K562 (cell line): ENCODE data around the gene ARHGAP18. TPM values are rescaled to one million over a fixed set of nuclear protein-coding genes. Genes with fewer than 3 reads are reported as not detected.

Source experiments
- ATAC-seq: fragments of 200-7000 bp; cut with Tn5 transposase; 3 replicates; pipeline ENCODE4 v1.9.1; 2020; ENCODE audit warnings: moderate library complexity
- BruUV-seq: library from RNA; stranded (reverse); fragments of 400-500 nt; replicated peaks from 2 replicates; lab custom pipeline; 2021; lab: Mats Ljungman, UMichigan
- CTCF ChIA-PET: fragments of 300-600 bp; formaldehyde crosslinking; extraction: SDS; loops from one replicate; lab custom pipeline; 2021; ENCODE audit warnings: low intra/inter-chr PET ratio; lab: Yijun Ruan, JAX
- POLR2A ChIA-PET: fragments of 300-600, 350-650 bp; sonication (Branson Sonifier 250); formaldehyde crosslinking; extraction: SDS; loops from one replicate; lab custom pipeline; 2021; ENCODE audit warnings: antibody characterized with exemption, inconsistent platforms; lab: Yijun Ruan, JAX
- DNase-seq, 4 experiments: peaks; one replicate each; pipeline versions ENCODE4 v3.0.0 to v3.0.0-alpha.2; 2011 to 2018; ENCODE audit warnings: low spot score in 3 of 4, mixed read lengths in 3 of 4; ENCODE audit errors: extremely low read depth in 1 of 4
- FAIRE-seq: peaks from 2 replicates; lab custom pipeline; 2011; peaks lifted over from hg19 to GRCh38; lab: Jason Lieb, UNC
- H2AFZ ChIP-seq: 2 replicates; pipeline ENCODE4 v1.6.0; 2011; ENCODE audit warnings: low read depth, low read length, control low read depth, inconsistent platforms
- H3K27ac ChIP-seq: fragments of 200-600 bp; 3 replicates; pipeline ENCODE4 v1.8.0; 2011; ENCODE audit warnings: low read depth, mild to moderate bottlenecking, control low read depth, inconsistent platforms, low read length, moderate library complexity, mixed read lengths; ENCODE audit errors: extremely low read depth
- H3K27me3 ChIP-seq, 2 experiments: fragments of 300-600 bp in 1 of 2; 2 replicates in 1 of 2; 3 replicates in 1 of 2; pipeline versions ENCODE4 v1.6.0 to v1.8.0; 2011; ENCODE audit warnings: inconsistent platforms in 2 of 2, low read length in 2 of 2, mild to moderate bottlenecking in 1 of 2, mixed read lengths in 1 of 2, moderate library complexity in 1 of 2; ENCODE audit not compliant: control insufficient read depth in 2 of 2, insufficient read depth in 2 of 2
- H3K36me3 ChIP-seq: fragments of 300-600 bp; 3 replicates; pipeline ENCODE4 v1.8.0; 2011; ENCODE audit warnings: mild to moderate bottlenecking, low read length, inconsistent platforms; ENCODE audit not compliant: control insufficient read depth, insufficient read depth
- H3K4me1 ChIP-seq, 2 experiments: fragments of 200-600 bp in 1 of 2; replicated peaks in 1 of 2; 2 replicates in 1 of 2; 3 replicates in 1 of 2; pipeline versions ENCODE4 v1.5.1 to v1.8.0; 2011; ENCODE audit warnings: inconsistent platforms in 2 of 2, low read length in 2 of 2, mild to moderate bottlenecking in 1 of 2, mixed read lengths in 1 of 2, moderate library complexity in 1 of 2; ENCODE audit not compliant: control insufficient read depth in 2 of 2, insufficient read depth in 2 of 2
- H3K4me2 ChIP-seq: 2 replicates; pipeline ENCODE4 v1.6.1; 2011; ENCODE audit warnings: low read length, control low read depth, inconsistent platforms, mixed read lengths; ENCODE audit not compliant: insufficient read depth
- H3K4me3 ChIP-seq: fragments of 200-600 bp; sonication (generic), shearing (Covaris generic); 2 replicates; pipeline ENCODE4 v1.5.1; 2016; ENCODE audit warnings: control low read depth, inconsistent platforms
- H3K79me2 ChIP-seq: fragments of 200-600 bp; 3 replicates; pipeline ENCODE4 v1.8.0; 2011; ENCODE audit warnings: low read length, inconsistent platforms; ENCODE audit not compliant: control insufficient read depth, insufficient read depth
- H3K9ac ChIP-seq, 2 experiments: 2 replicates each; pipeline versions ENCODE4 v1.6.0 to v1.6.1; 2011; ENCODE audit warnings: low read depth in 2 of 2, low read length in 2 of 2, control low read depth in 1 of 2, inconsistent platforms in 1 of 2, mild to moderate bottlenecking in 1 of 2, mixed read lengths in 1 of 2; ENCODE audit not compliant: insufficient read depth in 1 of 2
- H3K9me1 ChIP-seq: one replicate; pipeline ENCODE4 v1.6.0; 2011; ENCODE audit warnings: inconsistent platforms, mild to moderate bottlenecking, low read length, moderate library complexity; ENCODE audit not compliant: control insufficient read depth, insufficient read depth
- H3K9me3 ChIP-seq: replicated peaks from 2 replicates; pipeline ENCODE4 v1.5.1; 2011; ENCODE audit warnings: low read depth, low read length, inconsistent platforms; ENCODE audit not compliant: control insufficient read depth, insufficient read depth
- H4K20me1 ChIP-seq: replicated peaks from 2 replicates; pipeline ENCODE4 v1.6.1; 2011; ENCODE audit warnings: low read length, inconsistent platforms, mixed read lengths; ENCODE audit not compliant: control insufficient read depth, insufficient read depth
- ARID1B ChIP-seq: fragments of 450-650 bp; IDR thresholded peaks from 2 replicates; pipeline ENCODE4 v1.6.1; 2016; ENCODE audit warnings: antibody characterized with exemption, mild to moderate bottlenecking, inconsistent platforms
- CHCHD3 ChIP-seq: fragments of 250-450 bp; sonication (Bioruptor Pico); IDR thresholded peaks from 2 replicates; pipeline ENCODE4 v2.1.2; 2022; ENCODE audit warnings: mild to moderate bottlenecking
- E4F1 ChIP-seq: fragments of 250-450 bp; sonication (Bioruptor Pico); IDR thresholded peaks from 2 replicates; pipeline ENCODE4 v1.5.0; 2021; ENCODE audit warnings: mild to moderate bottlenecking, borderline replicate concordance
- ETV1 ChIP-seq: fragments of 450-650 bp; conservative IDR thresholded peaks from 2 replicates; pipeline ENCODE4 v1.6.1; 2016; ENCODE audit warnings: missing genetic modification characterization, control low read depth, low read depth, missing compliant biosample characterization
- HEY1 ChIP-seq: fragments of 250-450 bp; sonication (Bioruptor Pico); IDR thresholded peaks from 2 replicates; pipeline ENCODE4 v1.5.0; 2020; ENCODE audit warnings: mild to moderate bottlenecking, moderate library complexity, borderline replicate concordance
- HNRNPUL1 ChIP-seq: fragments of 200-400 bp; formaldehyde crosslinking; IDR thresholded peaks from 2 replicates; pipeline ENCODE4 v1.6.1; 2017; ENCODE audit warnings: low read length
- POLR2AphosphoS2 ChIP-seq: IDR thresholded peaks from 2 replicates; pipeline ENCODE4 v1.6.1; 2012; ENCODE audit warnings: low read length, improper control_type of control experiment
- SMARCE1 ChIP-seq: fragments of 450-650 bp; IDR thresholded peaks from 2 replicates; pipeline ENCODE4 v1.7.1; 2016; ENCODE audit warnings: mild to moderate bottlenecking
- WGBS: fragments of 100-300 bp; shearing (Covaris generic); methylation state at CpG from one replicate; pipeline ENCODE4 v1.1.6; 2016; ENCODE audit warnings: low coverage, mixed read lengths; ENCODE audit not compliant: insufficient coverage; ENCODE audit errors: missing lambda C conversion rate; 5-methylcytosine and 5-hydroxymethylcytosine counted together
- in situ Hi-C: fragments of 300-500 bp; cut with MboI; formaldehyde crosslinking; loops from 4 replicates; pipeline ENCODE4 v1.15.0; 2018; ENCODE audit warnings: inconsistent platforms, mixed read lengths
- intact Hi-C: fragments of 100-400 bp; cut with micrococcal nuclease; formaldehyde crosslinking; loops from 2 replicates; pipeline ENCODE4 v1.14.2; 2022
- polyA plus RNA-seq, 8 experiments: library from polyadenylated mRNA; depleted of rRNA in 4 of 8; stranded (reverse) in 5 of 8; unstranded in 3 of 8; fragments of >200 nt; fragmentation: Nextera tagmentation in 2 of 8; fragmentation: Illumina TruSeq in 1 of 8; extraction: Ambion mirVana in 2 of 8; extraction: Trizol in 1 of 8; gene quantifications; 2 replicates each; pipeline versions ENCODE4 v1.2.1 to v1.2.3, GENCODE V29; 2011 to 2014; ENCODE audit warnings: inconsistent platforms in 1 of 8, missing spikeins in 1 of 8
- total RNA-seq, 7 experiments: library from RNA; depleted of rRNA in 6 of 7; stranded (reverse); fragments of >200 nt in 6 of 7; fragmentation: Illumina TruSeq in 2 of 7; extraction: Trizol in 2 of 7; gene quantifications; 2 replicates each; pipeline versions ENCODE4 v1.2.1 to v1.2.3, GENCODE V29; 2011 to 2021; ENCODE audit warnings: low replicate concordance in 1 of 7
- TF ChIP-seq, protein P1 (sequence below), 2 experiments: fragments of 150-350 bp in 1 of 2; IDR thresholded peaks; 2 replicates each; pipeline ENCODE4 v1.6.1; 2012 to 2016; ENCODE audit warnings: low read depth in 2 of 2, low read length in 2 of 2, mild to moderate bottlenecking in 1 of 2, moderate library complexity in 1 of 2

Gene ARHGAP18
- total and polyA plus RNA-seq, 9 of the 15 experiments (the other 6 are each of a cell fraction or from before 2014, with no cell fraction given) = 13.3 to 29.7 (median 21.1) TPM

GRCh38 chr6:129568015-129568414 lies 142.0 kb downstream of the ARHGAP18 start:
- POLR2A ChIA-PET = no interaction called here
- Histone ChIP-seq H4K20me1 (no peaks in the 10 kb centered on the region), H2AFZ (no peak overlapping the region), H3K4me1 (peaks cover 0 to 7% of the 10 kb centered on the region in 2 experiments; a peak in 2 of 5 replicates), H3K36me3 (no peaks in the 10 kb centered on the region), H3K9me3 (no peaks in the 10 kb centered on the region), H3K4me2 (no peak overlapping the region), H3K79me2 (no peaks in the 10 kb centered on the region), H3K9ac (no peak overlapping the region), H3K27ac (no peak overlapping the region), H3K27me3 (no peaks in the 10 kb centered on the region), H3K4me3 (no peak overlapping the region), H3K9me1 (no peaks in the 10 kb centered on the region)
- DNase-seq = no peak
- 13% methylated on average over 4 of the region's 4 CpGs for WGBS
- no peak for FAIRE-seq
- in situ Hi-C loops = loop anchor here (5.0 kb wide), 1 partner anchor 66 kb away; no protein-coding TSS in a partner anchor
- CTCF ChIA-PET = interaction anchor here (2.5 kb wide), 1 partner anchor 69 kb away, joined by 17 read pairs; no protein-coding TSS in a partner anchor
- BruUV-seq = no TSS peak
- no peak for ATAC-seq
- intact Hi-C loops = no loop called here
- TF ChIP-seq E4F1 (CRISPR knock-in tag) (no peak), SMARCE1 (no peak), ARID1B (no peak), HNRNPUL1 (no peak), CHCHD3 (no peak), HEY1 (CRISPR knock-in tag) (no peak), ETV1 (tag) (no peak), POLR2AphosphoS2 (peak; percentile 24; the same call in 1 of the 2 replicates)
- TF ChIP-seq, protein P1, sequence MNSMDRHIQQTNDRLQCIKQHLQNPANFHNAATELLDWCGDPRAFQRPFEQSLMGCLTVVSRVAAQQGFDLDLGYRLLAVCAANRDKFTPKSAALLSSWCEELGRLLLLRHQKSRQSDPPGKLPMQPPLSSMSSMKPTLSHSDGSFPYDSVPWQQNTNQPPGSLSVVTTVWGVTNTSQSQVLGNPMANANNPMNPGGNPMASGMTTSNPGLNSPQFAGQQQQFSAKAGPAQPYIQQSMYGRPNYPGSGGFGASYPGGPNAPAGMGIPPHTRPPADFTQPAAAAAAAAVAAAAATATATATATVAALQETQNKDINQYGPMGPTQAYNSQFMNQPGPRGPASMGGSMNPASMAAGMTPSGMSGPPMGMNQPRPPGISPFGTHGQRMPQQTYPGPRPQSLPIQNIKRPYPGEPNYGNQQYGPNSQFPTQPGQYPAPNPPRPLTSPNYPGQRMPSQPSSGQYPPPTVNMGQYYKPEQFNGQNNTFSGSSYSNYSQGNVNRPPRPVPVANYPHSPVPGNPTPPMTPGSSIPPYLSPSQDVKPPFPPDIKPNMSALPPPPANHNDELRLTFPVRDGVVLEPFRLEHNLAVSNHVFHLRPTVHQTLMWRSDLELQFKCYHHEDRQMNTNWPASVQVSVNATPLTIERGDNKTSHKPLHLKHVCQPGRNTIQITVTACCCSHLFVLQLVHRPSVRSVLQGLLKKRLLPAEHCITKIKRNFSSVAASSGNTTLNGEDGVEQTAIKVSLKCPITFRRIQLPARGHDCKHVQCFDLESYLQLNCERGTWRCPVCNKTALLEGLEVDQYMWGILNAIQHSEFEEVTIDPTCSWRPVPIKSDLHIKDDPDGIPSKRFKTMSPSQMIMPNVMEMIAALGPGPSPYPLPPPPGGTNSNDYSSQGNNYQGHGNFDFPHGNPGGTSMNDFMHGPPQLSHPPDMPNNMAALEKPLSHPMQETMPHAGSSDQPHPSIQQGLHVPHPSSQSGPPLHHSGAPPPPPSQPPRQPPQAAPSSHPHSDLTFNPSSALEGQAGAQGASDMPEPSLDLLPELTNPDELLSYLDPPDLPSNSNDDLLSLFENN (IDR thresholded peaks at IDR 0.05; ENCODE audit: low read depth in 2 of 2, low read length in 2 of 2) = no peak
- TF ChIP-seq, all 486 proteins: peak for 1
